Mammary epithelial cell (primary cell): ENCODE results near the gene DDX47.

Source experiments
- CTCF ChIP-seq, 2 donors: IDR thresholded peaks in 1 of 2; conservative IDR thresholded peaks in 1 of 2; 2 replicates each; pipeline ENCODE4 v1.5.1; 2011 to 2012; ENCODE audit warnings: inconsistent platforms in 2 of 2, low read length in 2 of 2, mild to moderate bottlenecking in 2 of 2, control low read depth in 1 of 2, low read depth in 1 of 2; ENCODE audit not compliant: insufficient read depth in 1 of 2; ENCODE audit errors: extremely low read depth in 1 of 2
- EZH2 ChIP-seq: IDR thresholded peaks from 2 replicates; pipeline ENCODE4 v1.6.1; 2012; ENCODE audit warnings: low read length, inconsistent platforms, borderline replicate concordance

GRCh38 chr12:12786351-12786705 lies 26.8 kb upstream of the DDX47 start:
- no peak for TF ChIP-seq CTCF (conservative IDR thresholded peaks at IDR 0.05 in 1 of 2, IDR thresholded peaks at IDR 0.05 in 1 of 2; ENCODE audit: extremely low read depth in 1 of 2, insufficient read depth in 1 of 2, low read depth in 1 of 2, low read length in 2 of 2)
- no peak for TF ChIP-seq EZH2
